NAMALWA (cell line): Measurements from ENCODE around the gene PRR4.

ENCODE experiments used
- DNase-seq: peaks from one replicate; pipeline ENCODE4 v3.0.0-alpha.2; 2015; ENCODE audit warnings: low spot score

Gene PRR4, protein sequence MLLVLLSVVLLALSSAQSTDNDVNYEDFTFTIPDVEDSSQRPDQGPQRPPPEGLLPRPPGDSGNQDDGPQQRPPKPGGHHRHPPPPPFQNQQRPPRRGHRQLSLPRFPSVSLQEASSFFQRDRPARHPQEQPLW

DNA sequence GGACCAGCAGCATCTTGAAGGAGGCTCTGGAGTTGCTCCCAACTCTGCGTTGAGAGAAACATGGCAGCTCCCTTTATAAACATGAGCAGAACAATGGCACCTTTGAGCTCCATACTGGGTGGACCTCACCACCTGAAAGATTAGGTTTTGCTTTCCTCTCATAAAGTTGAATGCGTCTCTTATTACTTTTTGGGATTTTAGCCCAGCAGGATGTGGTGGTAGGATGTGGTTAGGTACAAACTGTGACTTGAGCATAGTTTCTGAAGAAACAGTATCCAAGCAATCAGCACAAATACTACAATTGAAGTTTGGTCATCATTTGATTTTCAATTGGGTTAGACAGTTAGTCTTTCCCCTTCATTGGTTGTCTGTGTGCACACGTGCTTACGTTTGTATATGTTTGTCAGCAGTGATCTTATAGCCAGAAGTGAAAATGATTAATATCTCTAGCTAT lies at the start of gene PRR4:
Gene PRR4, minus strand, starts transcription at position 51 of the 454 bp plus-strand sequence. Its CDS starts 38 bp downstream, at position 13.
- DNase-seq, result no peak

DNA sequence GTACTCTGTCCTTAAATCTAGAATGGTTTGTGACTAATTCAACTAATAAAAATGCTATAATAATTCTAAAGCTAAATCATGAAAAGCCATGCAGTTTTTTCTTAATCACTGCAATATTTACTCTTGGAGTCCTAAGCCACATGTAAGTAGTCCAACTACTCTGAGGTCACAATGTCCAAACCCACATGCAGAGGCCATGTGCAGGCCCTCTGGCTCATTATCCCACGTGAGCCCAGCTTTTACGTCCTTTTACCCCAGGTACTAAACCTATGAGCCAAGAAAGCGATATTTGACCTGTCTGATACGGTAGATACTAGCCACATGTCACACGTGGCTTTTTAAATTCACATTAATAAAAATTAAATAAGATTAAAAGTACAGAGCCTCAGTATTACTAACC lies 47.6 kb upstream of the PRR4 start:
- DNase-seq, result no peak

DNA sequence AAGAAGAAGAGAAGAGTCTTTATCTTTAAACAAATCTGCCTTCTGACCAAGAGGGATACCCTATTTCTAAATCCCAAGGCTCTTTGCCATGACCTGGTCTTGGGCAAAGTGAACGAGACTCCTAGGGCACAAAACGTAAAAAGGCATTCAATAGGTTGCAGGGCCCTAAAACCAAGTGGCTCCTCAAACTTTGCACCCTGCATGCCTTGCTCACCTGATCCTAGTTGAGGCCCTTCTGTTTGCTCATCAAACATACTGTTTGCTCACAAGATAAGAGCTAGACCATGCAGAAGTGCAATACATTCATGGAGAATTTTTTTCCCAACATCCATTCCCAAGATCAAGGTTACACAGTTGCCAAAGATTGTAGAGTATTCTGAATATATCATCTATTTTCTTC lies 42.7 kb upstream of the PRR4 start:
- no peak for DNase-seq

DNA sequence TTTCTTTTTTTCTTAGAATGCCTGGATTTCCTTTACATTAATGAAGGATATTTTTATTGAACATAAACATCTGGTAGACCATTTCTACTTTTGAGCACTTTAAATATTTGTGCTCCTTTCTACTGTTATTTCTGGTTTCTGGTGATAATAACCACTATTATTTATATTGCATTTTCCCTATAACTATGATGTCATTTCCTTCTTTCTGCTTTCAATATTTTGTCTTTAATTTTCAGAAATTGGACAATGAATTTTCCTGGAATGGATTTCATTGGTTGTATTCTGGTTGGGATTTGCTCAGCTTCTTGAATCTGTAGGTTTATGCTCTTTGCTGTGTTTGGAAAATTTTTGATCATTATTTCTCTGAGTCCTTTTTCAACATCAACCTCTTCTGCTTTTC lies 40.0 kb upstream of the PRR4 start:
- DNase-seq, result no peak

DNA sequence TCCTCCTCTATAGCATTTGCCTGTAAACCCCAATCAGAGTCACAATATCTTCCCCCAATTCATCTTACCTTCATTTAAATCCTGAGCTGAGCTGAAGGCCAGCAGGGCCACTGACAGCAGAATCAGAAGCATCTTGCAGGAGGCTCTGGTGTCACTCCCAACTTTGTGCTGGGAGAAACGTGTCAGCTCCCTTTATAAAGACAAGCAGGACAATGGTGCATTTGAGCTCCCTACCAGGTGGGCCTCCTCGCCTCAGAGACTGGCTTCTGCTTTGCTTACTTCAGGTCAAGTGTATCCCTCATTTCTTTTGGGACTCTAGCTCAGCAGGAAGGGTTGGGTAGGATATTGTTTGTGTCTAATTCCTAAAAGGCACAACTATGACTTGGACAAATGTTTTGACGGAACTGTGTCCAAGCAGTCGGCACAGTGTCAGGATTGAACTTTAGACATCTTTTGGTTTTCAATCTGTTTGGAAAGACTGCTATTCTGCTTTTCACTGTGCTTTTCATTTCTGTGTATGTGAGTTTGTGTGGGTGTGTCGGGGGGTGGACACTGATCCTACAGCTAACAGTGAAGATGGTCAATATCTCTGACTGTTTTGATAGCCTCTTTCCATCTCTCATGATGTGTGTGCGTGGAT lies 34.9 kb upstream of the PRR4 start, which contains the start of gene PRH1:
Gene PRH1, minus strand, starts transcription at position 170 of the 640 bp plus-strand sequence. Its CDS starts 38 bp downstream, at position 132.
- no peak for DNase-seq

DNA sequence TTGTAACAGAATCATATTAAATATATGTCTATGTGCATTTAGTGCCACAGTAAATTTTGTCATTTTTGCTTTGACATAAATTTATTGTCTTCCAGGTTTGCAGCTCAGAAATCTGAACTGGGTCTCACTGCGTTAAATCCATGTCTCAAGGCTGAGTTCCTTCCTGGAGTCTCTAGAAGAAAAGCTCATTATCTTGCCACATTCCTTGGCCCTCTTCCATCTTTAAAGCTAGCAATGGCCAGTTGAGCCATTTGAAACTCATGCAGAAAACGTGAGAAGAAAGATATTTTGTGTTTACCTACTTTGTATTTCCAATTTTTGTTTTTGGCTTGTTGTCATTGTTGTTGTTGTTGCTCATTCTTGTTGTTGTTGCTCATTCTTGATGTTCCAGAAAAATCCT lies 24.1 kb upstream of the PRR4 start:
- no peak for DNase-seq

DNA sequence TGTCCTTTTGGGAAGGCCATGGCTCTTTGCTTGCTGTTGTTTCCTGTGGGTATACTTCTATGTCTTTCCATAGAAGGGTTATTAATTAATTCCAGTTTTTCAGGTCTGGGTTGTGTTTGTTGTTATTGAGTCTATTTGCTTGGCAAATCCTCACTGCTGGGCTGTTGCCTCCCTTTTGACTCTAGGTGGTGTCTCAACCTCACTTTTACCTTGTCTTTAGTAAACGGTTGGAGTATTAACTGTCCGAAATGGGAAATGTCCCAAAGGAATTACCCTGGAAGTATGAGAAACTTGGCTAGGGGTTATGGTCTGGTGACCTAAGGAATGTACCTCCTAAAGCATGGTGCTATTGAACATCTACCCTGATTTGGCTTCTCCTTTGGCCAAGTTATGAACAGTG lies 18.1 kb upstream of the PRR4 start:
- no peak for DNase-seq

DNA sequence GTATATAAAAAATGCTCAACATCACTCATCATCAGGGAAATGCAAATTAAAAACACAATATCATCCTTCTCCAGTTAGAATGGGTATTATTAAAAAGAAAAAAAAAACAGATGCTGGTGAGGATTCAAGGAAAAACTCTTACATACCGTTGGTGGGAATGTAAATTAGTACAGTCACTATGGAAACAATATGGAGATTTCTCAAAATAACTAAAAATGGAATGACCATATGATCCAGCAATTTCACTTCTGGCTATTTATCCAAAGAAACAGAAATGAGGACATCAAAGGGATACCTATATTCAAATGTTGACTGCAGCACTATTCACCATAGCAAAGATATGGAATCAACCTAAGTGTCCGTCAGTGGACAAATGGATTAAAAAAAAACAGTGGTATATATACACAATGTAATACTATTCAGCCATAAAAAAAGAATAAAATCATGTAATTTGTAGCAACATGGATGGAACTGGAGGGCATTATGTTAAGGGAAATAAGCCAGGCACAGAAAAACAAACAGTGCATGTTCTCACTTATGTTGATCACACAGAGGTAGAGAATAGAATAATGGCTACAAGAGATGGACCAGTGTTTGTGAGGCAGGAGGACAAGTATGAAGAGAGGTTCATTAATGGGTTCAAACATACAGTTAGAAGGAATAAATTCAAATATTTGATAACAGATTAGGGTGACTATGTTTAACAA lies 14.4 kb upstream of the PRR4 start:
- DNase-seq, result no peak

DNA sequence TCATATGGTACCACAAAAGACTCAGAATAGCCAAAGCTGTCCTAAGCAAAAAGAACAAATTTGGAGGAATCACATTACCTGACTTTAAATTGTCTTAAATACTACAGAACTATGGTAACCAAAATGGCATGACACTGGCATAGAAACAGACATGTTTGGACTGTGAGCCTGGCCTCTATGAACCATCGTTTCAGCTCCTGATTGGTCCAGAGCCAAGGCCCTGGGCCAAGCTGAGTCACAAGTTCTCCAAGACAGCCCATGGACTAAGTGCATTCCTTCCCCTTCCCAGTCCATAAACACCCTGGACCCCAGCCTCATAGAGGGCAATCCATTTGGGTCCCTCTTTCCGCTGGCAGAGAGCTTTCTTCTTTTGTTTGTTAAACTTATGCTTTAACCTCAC lies 12.1 kb upstream of the PRR4 start:
- no peak for DNase-seq

DNA sequence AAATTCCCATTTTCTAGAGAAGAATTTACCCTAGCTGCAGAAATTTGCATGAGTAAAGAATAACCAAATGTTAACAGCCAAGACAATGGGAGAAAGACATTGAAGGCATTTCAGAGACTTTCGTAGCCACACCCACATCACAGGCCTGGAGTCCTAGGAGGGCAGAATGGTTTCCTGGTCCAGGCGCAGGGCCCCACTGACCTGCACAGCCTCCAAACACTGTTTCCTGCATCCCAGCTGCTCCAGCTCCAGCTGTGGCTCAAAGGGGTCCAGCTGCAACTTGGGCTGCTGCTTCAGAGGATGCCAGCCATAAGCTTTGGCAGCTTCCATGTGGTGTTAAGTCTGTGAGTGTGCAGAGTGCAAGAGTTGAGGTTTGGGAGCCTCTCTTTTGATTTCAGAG lies 6.5 kb upstream of the PRR4 start:
- DNase-seq, result no peak

DNA sequence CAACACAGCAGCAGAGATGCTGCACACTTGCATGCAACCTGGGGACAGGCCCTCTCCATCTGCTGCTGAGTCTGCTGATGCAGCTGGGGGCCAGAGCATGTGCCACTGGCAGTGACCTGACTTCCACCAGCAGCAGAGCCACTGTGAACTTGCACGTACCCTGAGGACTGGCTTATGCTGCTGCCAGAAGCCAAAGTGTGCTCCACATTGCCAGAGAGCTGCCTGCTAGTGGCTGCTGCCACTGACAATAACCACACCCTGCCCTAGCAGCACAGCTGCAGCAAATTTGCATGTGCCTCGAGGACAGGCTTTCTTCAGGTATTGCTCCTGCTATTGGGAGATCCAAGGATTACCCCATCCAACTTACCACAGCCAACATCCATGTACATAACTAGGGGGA lies 4.5 kb upstream of the PRR4 start:
- DNase-seq, result no peak

DNA sequence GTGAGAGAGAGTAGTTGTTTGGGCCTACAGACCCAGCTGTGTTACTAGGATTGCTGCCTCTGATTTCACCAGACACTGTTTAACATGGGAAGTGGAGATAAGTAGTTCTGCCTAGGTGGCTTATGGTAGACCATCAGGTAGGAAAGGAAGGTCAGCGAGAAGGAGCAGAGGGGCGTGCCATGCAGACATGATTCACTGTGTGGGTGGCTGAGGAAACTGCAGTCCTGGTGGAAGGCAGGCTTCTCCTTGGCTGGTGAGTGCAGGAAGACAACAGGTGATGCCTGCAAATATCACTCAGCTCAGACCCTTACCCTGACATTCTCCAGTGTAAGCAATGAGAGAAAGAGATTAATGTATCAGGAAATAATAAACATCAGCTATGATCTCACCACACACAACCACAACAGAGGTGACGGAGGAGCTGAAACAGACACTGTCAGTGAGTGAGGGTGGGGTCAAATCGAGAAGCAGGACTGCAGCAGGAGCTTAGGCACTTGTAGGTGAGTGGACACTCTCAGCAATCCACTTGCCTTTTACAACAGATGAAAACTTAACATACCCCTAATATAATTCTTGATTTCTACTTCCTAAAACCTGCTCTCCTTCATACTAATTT lies 2.1 kb upstream of the PRR4 start:
- no peak for DNase-seq

DNA sequence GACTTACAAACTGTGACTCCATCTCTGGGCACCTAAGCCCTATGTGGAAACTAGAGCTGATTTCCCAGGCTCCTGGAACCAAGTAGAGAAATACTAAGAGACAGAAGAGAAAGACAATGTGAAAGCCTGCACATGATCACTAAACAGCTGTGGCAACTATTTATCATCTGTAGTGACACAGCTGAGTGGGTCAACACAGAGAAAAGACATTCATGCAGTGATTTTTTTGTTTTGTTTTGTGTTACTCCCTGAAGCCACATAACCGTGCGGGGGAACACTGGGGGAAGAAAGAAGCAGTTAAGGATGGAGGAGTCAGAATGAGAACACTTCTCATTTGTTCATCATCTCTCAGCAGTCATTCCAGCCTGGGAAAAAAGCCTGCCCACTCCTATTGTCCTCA lies 1.5 kb downstream of the PRR4 start:
- DNase-seq, result no peak

DNA sequence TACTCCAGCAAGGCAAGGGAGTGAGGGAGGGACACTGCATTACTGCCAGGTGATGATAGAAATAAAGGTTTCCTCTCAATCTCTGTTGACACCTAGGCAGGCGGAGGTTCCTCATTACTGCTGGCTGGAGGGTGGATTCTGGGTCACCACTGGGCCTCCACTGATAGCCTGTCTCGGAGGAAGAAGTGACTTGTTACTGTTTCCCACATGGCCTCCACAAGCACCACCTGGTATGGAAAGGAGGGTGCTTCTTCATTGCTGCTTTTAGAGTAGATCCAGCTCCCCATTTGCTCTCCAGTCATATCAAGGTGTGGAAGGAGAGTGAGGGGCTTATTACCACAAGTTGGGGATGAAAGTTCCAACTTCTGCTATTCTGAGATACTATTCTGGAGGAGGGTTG lies 6.4 kb downstream of the PRR4 start:
- no peak for DNase-seq

DNA sequence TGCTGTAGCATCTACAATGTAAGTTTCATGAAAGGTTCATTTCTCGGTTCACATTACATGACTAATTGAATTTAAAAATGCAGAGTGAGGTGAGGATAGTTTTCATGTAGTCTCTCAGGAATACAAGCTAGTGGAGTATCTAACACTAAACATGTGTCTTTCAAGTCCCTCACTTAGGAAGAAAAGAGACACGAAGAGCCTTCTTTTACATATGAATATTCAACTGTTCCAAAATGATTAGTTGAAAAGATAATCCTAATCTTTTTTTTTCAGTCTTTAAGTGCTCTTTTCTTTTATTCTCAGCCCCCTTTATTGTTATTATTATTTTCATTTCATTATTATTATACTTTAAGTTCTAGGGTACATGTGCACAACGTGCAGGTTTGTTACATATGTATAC lies 10.8 kb downstream of the PRR4 start:
- no peak for DNase-seq

DNA sequence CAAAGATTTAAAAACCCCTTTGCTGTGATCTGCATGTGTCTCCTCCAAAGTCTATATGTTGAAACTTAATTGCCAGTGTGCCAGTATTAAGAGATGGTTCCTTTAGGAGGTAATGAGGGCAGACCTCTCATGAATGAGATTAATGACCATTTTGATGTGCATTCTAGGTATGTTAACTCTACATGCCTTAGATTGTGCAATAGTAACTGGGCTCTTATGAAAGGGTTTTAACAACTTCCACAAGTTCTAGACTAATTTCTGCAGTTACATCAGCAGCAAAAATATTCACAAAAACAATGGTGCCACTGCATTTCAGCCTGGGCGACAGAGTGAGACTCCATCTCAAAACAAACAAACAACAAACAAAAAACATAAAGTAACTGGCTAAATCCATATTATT lies 19.3 kb downstream of the PRR4 start:
- DNase-seq, result no peak

DNA sequence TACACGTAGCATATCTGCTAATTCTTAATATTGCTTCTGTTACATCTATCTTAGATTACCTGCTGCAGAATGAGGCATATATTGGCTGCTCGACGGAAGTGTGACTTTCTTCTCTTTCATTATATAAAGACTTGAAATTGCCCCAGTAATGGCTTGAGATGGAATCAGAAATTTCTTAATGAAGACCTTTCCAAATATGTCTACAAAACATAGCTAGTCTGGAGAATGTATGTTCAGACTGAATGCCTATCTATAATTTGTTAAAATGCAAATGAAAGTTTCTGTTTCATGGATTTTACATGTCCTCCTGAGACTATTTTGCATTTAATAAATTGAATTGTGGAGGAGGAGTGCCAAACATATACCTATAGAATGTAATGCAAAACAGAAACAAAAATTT lies 23.0 kb downstream of the PRR4 start, which contains the start of gene TAS2R10:
Gene TAS2R10, minus strand, starts transcription at position 101 of the 400 bp plus-strand sequence. Its CDS starts 89 bp downstream, at position 12.
- DNase-seq, result no peak

DNA sequence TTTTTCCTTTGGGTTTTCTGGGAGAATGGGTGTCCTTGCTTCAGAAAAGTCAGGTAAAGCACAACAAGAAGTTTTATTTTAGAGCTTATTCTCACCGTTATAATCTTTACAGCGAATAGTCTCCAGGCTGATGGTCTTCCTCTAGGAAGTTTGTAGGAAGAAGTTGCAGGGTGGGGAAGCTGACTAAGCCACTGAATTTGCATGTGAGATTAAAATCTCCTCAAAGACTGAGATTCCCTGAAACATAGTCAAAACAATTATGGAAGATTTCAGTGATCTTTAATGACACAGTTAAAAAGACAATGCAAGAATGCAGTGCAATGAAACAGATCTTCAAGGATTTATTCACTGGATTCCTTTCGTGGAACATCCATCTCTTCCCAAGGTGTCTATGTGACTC lies 24.3 kb downstream of the PRR4 start:
- no peak for DNase-seq

DNA sequence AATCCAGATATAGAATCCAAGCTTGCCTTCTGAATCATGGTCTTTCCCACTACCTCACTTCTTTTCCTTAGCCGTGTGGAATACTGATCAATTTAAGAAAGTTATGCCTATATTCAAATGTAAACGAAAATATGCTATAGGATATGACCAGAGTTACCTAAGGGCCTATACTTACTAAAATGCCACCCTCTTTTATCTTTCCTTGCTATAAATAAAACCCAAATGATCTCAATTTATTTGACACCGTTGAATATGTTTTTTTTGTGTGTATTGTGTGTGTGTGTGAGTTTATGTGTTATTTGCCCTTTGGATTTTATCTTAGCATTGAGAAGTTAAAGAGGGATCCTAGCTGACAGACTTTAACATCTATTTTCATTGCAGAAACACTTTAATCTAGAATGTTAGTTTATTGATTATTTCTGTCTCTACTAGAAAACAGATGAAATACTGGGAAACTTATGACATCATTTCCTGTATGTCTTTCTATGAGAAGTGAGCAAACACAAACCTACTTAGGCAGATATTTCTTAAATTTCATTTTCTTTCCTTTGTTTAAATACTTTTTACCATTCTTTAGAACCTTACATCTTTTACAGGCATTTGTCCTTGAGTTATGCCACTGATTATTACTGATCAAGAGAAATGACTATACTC lies 37.3 kb downstream of the PRR4 start:
- DNase-seq, result no peak

DNA sequence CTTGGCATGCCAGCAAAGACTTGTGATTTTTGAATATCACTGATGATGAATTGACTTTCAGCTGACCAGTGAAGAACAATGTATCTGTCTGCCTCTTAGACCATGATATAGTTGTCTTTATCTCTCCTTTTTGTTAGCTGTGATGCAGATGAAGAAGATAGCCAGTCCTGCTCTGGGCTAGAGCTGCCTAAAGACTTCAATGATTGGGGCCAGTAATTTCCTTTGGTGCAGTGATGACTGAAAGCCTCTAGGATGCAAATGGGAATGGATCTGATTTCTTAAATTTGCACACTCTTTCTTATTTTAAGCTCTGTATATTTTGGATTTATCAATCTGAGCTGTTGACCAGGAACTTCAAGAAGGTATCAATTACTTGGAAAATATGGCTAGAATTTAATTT lies 39.2 kb downstream of the PRR4 start, which contains the start of gene TAS2R9:
Gene TAS2R9, minus strand, starts transcription at position 101 of the 400 bp plus-strand sequence. Its CDS starts 93 bp downstream, at position 8.
- no peak for DNase-seq

DNA sequence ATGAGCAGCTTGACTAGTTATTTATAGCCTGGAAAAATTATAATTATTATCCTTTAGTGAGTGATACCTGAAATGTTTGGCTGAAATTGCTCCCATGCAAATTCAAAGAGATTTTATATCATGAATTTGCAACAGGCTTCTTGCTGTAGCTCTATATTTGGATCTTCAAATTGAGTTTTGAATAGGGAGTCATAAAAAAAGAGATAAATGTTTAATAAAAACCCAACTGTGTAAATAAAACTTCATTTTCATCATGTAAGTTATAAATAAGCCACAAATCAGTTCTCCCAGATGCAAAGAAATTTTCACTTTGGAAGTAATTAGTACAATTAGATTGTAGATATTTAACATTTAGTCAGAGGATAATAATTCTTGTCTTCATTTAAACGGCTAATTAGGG lies 42.1 kb downstream of the PRR4 start, which contains the start of gene TAS2R8:
Gene TAS2R8, minus strand, starts transcription at position 101 of the 400 bp plus-strand sequence. CDS start 306 bp downstream, outside the sequence.
- no peak for DNase-seq

DNA sequence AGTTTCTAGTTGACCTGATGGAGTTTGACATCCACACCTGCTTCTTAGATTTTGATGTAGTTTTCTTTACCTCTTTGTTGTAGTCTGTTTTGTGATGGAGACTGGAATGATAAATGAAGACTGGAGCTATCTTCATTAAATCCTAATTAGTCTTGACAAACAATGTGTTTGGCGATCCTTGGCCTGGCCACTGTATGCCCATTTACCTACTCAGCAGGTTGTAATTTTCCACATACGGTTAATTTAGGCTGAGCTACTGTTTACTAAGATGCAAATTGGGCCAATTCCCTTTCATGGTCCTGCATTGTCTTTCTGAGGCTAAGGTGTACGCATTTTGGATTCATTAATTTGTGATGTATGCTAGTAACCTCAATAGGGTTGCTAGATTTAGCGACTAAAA lies 46.7 kb downstream of the PRR4 start, which contains the start of gene TAS2R7:
Gene TAS2R7, minus strand, starts transcription at position 41 of the 400 bp plus-strand sequence. CDS start 57 bp downstream, outside the sequence.
- DNase-seq, result no peak
